Panc1 (cell line): ENCODE data around the gene SNAP23. TPM values are rescaled to one million over a fixed set of nuclear protein-coding genes. Genes with fewer than 3 reads are reported as not detected.

ENCODE experiments used
- ATAC-seq: fragments of 200-7000 bp; cut with Tn5 transposase; 2 replicates; pipeline ENCODE4 v1.9.1; 2020; ENCODE audit warnings: mild to moderate bottlenecking, moderate library complexity
- BruUV-seq: library from RNA; stranded (reverse); fragments of 400-500 nt; replicated peaks from 2 replicates; lab custom pipeline; 2021; lab: Mats Ljungman, UMichigan
- CTCF ChIA-PET: fragments of 300-600 bp; sonication (Branson Sonifier 250); formaldehyde crosslinking; loops from one replicate; lab custom pipeline; 2022; ENCODE audit warnings: antibody characterized with exemption; lab: Charles Lee
- POLR2A ChIA-PET: fragments of 300-600 bp; sonication (Branson Sonifier 250); formaldehyde crosslinking; loops from one replicate; lab custom pipeline; 2022; ENCODE audit warnings: antibody characterized with exemption; lab: Charles Lee
- DNase-seq: peaks from one replicate; pipeline ENCODE4 v3.0.0-alpha.2; 2010; ENCODE audit warnings: low read depth, low spot score
- H3K27ac ChIP-seq: 2 replicates; pipeline ENCODE4 v1.5.1; 2011; ENCODE audit warnings: mild to moderate bottlenecking, low read length, inconsistent platforms
- H3K27me3 ChIP-seq: fragments of 200-500 bp; sonication (Bioruptor generic); 2 replicates; pipeline ENCODE4 v1.6.0; 2014; ENCODE audit warnings: low read length, inconsistent platforms; ENCODE audit not compliant: control insufficient read depth, insufficient read depth
- H3K36me3 ChIP-seq: fragments of 200-500 bp; sonication (Bioruptor generic); 2 replicates; pipeline ENCODE4 v1.5.1; 2014; ENCODE audit warnings: inconsistent platforms, mild to moderate bottlenecking, low read length, moderate library complexity; ENCODE audit not compliant: control insufficient read depth, insufficient read depth
- H3K4me1 ChIP-seq: 2 replicates; pipeline ENCODE4 v1.5.1; 2011; ENCODE audit warnings: inconsistent platforms, mild to moderate bottlenecking, low read length, moderate library complexity; ENCODE audit not compliant: control insufficient read depth, insufficient read depth
- H3K4me3 ChIP-seq, 2 experiments: 2 replicates each; pipeline ENCODE4 v1.5.1; 2011 to 2012; ENCODE audit warnings: low read depth in 2 of 2, low read length in 2 of 2, mild to moderate bottlenecking in 2 of 2, inconsistent platforms in 1 of 2, moderate library complexity in 1 of 2
- H3K9me3 ChIP-seq: fragments of 200-500 bp; sonication (Bioruptor generic); 2 replicates; pipeline ENCODE4 v1.5.1; 2014; ENCODE audit warnings: low read depth, mild to moderate bottlenecking, inconsistent platforms, low read length, moderate library complexity; ENCODE audit not compliant: control insufficient read depth, insufficient read depth
- POLR2AphosphoS5 ChIP-seq: IDR thresholded peaks from 2 replicates; pipeline ENCODE4 v1.6.1; 2012; ENCODE audit warnings: mild to moderate bottlenecking, low read depth, low read length, moderate library complexity
- SIN3A ChIP-seq: IDR thresholded peaks from 2 replicates; pipeline ENCODE4 v1.6.1; 2012; ENCODE audit warnings: low read depth, mild to moderate bottlenecking, low read length, moderate library complexity, borderline replicate concordance; ENCODE audit not compliant: insufficient read depth
- TCF7L2 ChIP-seq: IDR thresholded peaks from 2 replicates; pipeline ENCODE4 v1.6.1; 2011; ENCODE audit warnings: mild to moderate bottlenecking, low read depth, low read length, inconsistent platforms
- in situ Hi-C: cut with HindIII; loops from 2 replicates; pipeline ENCODE4 v1.10.0; 2016; ENCODE audit warnings: low sequenced_read_pairs, low pct_unique_long_range_greater_than_20kb
- intact Hi-C: fragments of 100-400 bp; cut with micrococcal nuclease; formaldehyde crosslinking; loops from one replicate; pipeline ENCODE4 v1.10.0; 2022; ENCODE audit not compliant: unreplicated experiment
- total RNA-seq: library from RNA; stranded (reverse); gene quantifications from one replicate; pipeline ENCODE4 v1.2.1, GENCODE V29; 2021; ENCODE audit not compliant: unreplicated experiment
- TF ChIP-seq, protein P1 (sequence below): fragments of 450-650 bp; IDR thresholded peaks from 2 replicates; pipeline ENCODE4 v1.5.1; 2017; ENCODE audit warnings: mild to moderate bottlenecking
- TF ChIP-seq, protein P2 (sequence below), 2 experiments: IDR thresholded peaks; 2 replicates each; pipeline ENCODE4 v1.6.1; 2011 to 2012; ENCODE audit warnings: low read depth in 2 of 2, control low read depth in 1 of 2, low read length in 1 of 2, mild to moderate bottlenecking in 1 of 2, moderate library complexity in 1 of 2; ENCODE audit not compliant: insufficient read depth in 1 of 2

The SNAP23 gene
- total RNA-seq, 1 experiment from 2014 or later, result 48.9 TPM

DNA sequence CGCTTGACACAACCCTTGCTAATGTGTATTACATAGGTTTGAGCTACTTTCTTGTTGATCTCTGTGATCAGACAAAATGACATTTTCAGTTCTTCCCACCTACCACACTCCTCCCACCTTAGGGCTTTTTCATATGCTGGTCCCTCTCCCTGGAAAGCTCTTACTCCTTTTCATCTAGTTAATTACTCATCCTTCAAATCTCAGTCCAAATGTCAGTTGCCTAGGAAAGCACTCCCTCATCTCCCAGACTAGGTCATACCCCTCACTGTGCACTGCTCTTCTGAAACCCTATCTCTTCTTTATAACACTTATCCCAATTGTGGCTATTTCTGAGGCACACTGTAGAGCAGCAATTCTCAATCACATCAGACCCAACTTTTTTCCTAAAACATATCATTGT, 11.8 kb upstream of the SNAP23 start:
- Histone ChIP-seq H3K4me3 (no peak overlapping the region), H3K4me1 (no peaks in the 10 kb centered on the region), H3K36me3 (no peaks in the 10 kb centered on the region), H3K27me3 (no peaks in the 10 kb centered on the region), H3K27ac (no peak overlapping the region), H3K9me3 (no peaks in the 10 kb centered on the region)
- ATAC-seq (no peak), DNase-seq (no peak)
- intact Hi-C loops, result no loop called here
- in situ Hi-C loops, result no loop called here
- TF ChIP-seq SIN3A (no peak), POLR2AphosphoS5 (no peak)
- TF ChIP-seq, protein P1, sequence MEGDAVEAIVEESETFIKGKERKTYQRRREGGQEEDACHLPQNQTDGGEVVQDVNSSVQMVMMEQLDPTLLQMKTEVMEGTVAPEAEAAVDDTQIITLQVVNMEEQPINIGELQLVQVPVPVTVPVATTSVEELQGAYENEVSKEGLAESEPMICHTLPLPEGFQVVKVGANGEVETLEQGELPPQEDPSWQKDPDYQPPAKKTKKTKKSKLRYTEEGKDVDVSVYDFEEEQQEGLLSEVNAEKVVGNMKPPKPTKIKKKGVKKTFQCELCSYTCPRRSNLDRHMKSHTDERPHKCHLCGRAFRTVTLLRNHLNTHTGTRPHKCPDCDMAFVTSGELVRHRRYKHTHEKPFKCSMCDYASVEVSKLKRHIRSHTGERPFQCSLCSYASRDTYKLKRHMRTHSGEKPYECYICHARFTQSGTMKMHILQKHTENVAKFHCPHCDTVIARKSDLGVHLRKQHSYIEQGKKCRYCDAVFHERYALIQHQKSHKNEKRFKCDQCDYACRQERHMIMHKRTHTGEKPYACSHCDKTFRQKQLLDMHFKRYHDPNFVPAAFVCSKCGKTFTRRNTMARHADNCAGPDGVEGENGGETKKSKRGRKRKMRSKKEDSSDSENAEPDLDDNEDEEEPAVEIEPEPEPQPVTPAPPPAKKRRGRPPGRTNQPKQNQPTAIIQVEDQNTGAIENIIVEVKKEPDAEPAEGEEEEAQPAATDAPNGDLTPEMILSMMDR, result no peak
- TF ChIP-seq, protein P2, sequence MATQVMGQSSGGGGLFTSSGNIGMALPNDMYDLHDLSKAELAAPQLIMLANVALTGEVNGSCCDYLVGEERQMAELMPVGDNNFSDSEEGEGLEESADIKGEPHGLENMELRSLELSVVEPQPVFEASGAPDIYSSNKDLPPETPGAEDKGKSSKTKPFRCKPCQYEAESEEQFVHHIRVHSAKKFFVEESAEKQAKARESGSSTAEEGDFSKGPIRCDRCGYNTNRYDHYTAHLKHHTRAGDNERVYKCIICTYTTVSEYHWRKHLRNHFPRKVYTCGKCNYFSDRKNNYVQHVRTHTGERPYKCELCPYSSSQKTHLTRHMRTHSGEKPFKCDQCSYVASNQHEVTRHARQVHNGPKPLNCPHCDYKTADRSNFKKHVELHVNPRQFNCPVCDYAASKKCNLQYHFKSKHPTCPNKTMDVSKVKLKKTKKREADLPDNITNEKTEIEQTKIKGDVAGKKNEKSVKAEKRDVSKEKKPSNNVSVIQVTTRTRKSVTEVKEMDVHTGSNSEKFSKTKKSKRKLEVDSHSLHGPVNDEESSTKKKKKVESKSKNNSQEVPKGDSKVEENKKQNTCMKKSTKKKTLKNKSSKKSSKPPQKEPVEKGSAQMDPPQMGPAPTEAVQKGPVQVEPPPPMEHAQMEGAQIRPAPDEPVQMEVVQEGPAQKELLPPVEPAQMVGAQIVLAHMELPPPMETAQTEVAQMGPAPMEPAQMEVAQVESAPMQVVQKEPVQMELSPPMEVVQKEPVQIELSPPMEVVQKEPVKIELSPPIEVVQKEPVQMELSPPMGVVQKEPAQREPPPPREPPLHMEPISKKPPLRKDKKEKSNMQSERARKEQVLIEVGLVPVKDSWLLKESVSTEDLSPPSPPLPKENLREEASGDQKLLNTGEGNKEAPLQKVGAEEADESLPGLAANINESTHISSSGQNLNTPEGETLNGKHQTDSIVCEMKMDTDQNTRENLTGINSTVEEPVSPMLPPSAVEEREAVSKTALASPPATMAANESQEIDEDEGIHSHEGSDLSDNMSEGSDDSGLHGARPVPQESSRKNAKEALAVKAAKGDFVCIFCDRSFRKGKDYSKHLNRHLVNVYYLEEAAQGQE (IDR thresholded peaks at IDR 0.05; ENCODE audit: insufficient read depth in 1 of 2, low read depth in 2 of 2, low read length in 1 of 2), result no peak
- BruUV-seq, result no TSS peak
- CTCF ChIA-PET, result no interaction called here
- POLR2A ChIA-PET, result interaction anchor here (0.7 kb wide), 1 partner anchor 7 kb away, joined by 3 read pairs; the partner anchor contains the start of gene ZNF106

DNA sequence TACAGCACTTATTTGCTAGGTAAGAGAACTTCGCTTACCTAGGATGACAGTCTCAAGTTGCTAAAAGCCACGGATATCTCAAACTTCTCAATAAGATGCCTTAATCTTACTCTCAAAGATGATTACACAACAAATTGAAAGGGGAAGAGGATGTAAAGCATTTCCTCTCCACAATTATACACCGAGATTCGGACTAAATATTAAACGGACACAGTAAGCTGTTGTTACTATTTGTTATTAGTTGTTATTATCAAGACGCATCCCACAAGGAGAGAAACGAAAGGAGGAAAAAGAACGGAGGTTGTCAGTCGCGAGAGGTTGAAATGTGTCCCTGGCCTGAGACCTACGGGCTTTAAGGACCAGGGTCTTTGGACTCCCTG, 5.2 kb upstream of the SNAP23 start:
- in situ Hi-C loops, result no loop called here
- H3K4me3 ChIP-seq, result peak overlapping the region; percentile 90 to 97
- TF ChIP-seq TCF7L2 (no peak), POLR2AphosphoS5 (no peak), SIN3A (no peak)
- TF ChIP-seq, protein P1, result no peak
- TF ChIP-seq, protein P2 (IDR thresholded peaks at IDR 0.05; ENCODE audit: insufficient read depth in 1 of 2, low read depth in 2 of 2, low read length in 1 of 2), result no peak
- ATAC-seq, result no peak
- peak overlapping the region; percentile 100 for H3K27ac ChIP-seq
- intact Hi-C loops, result no loop called here
- H3K9me3 ChIP-seq, result no peaks in the 10 kb centered on the region
- H3K27me3 ChIP-seq, result no peaks in the 10 kb centered on the region
- ChIA-PET POLR2A (no interaction called here), CTCF (no interaction called here)
- H3K4me1 ChIP-seq, result peaks cover 13% of the 10 kb centered on the region
- no peak for DNase-seq
- TSS peak; percentile 85 for BruUV-seq
- H3K36me3 ChIP-seq, result no peaks in the 10 kb centered on the region
